HepG2 (cell line): Measurements from ENCODE around the gene LIFR. TPM values are rescaled to one million over a fixed set of nuclear protein-coding genes. Genes with fewer than 3 reads are reported as not detected.

Source experiments
- ARID5B ChIP-seq: IDR thresholded peaks from 2 replicates; pipeline ENCODE4 v1.4.0; 2020; ENCODE audit warnings: mild to moderate bottlenecking, missing genetic modification reagents
- ARNTL ChIP-seq: sonication (generic); formaldehyde crosslinking; IDR thresholded peaks from 2 replicates; pipeline ENCODE4 v1.4.0; 2020; ENCODE audit warnings: mild to moderate bottlenecking, missing genetic modification reagents
- ATF4 ChIP-seq, 2 experiments: fragments of 450-650 bp in 1 of 2; sonication (generic) in 1 of 2; formaldehyde crosslinking; IDR thresholded peaks; 2 replicates each; pipeline versions ENCODE4 v1.5.0 to v1.8.0; 2020 to 2022; ENCODE audit warnings: mild to moderate bottlenecking in 1 of 2, missing genetic modification reagents in 1 of 2
- CENPBD1 ChIP-seq: sonication (generic); formaldehyde crosslinking; IDR thresholded peaks from 2 replicates; pipeline ENCODE4 v1.8.0; 2022; ENCODE audit warnings: missing genetic modification reagents, low read depth, mild to moderate bottlenecking, borderline replicate concordance
- E2F2 ChIP-seq: sonication (generic); formaldehyde crosslinking; IDR thresholded peaks from 2 replicates; pipeline ENCODE4 v1.4.0; 2020; ENCODE audit warnings: missing genetic modification reagents, borderline replicate concordance
- KLF11 ChIP-seq: IDR thresholded peaks from 2 replicates; pipeline ENCODE4 v1.6.1; 2016; ENCODE audit warnings: missing compliant biosample characterization
- NCOA5 ChIP-seq: sonication (generic); formaldehyde crosslinking; IDR thresholded peaks from 2 replicates; pipeline ENCODE4 v1.4.0; 2020; ENCODE audit warnings: missing genetic modification reagents
- SCMH1 ChIP-seq: sonication (generic); formaldehyde crosslinking; IDR thresholded peaks from 2 replicates; pipeline ENCODE4 v1.9.0; 2021; ENCODE audit warnings: missing genetic modification reagents, mild to moderate bottlenecking, borderline replicate concordance
- SIN3A ChIP-seq: IDR thresholded peaks from 2 replicates; pipeline ENCODE4 v1.6.1; 2011; ENCODE audit warnings: low read depth, mild to moderate bottlenecking, control low read depth, low read length, borderline replicate concordance
- SMAD1 ChIP-seq: sonication (generic); formaldehyde crosslinking; IDR thresholded peaks from 2 replicates; pipeline ENCODE4 v1.4.0; 2020; ENCODE audit warnings: missing genetic modification reagents, low read depth, mild to moderate bottlenecking, borderline replicate concordance
- SYNCRIP ChIP-seq: fragments of 200-400 bp; formaldehyde crosslinking; IDR thresholded peaks from 2 replicates; pipeline ENCODE4 v1.6.1; 2018; ENCODE audit warnings: mild to moderate bottlenecking, low read depth, low read length; ENCODE audit not compliant: insufficient read depth
- WIZ ChIP-seq: sonication (generic); formaldehyde crosslinking; IDR thresholded peaks from 2 replicates; pipeline ENCODE4 v1.5.1; 2020; ENCODE audit warnings: mild to moderate bottlenecking, missing genetic modification reagents
- ZFP36 ChIP-seq: fragments of 150-350 bp; IDR thresholded peaks from 2 replicates; pipeline ENCODE4 v1.6.1; 2018; ENCODE audit warnings: borderline replicate concordance, low read length, low read depth; ENCODE audit not compliant: partially characterized antibody
- ZFX ChIP-seq: sonication (generic); formaldehyde crosslinking; IDR thresholded peaks from 2 replicates; pipeline ENCODE4 v1.4.0; 2020; ENCODE audit warnings: mild to moderate bottlenecking, low read depth, missing genetic modification reagents, moderate library complexity
- ZNF136 ChIP-seq: sonication (generic); formaldehyde crosslinking; IDR thresholded peaks from 2 replicates; pipeline ENCODE4 v1.8.1; 2022; ENCODE audit warnings: low read depth, mild to moderate bottlenecking, moderate library complexity, missing genetic modification reagents
- ZNF235 ChIP-seq: sonication (generic); formaldehyde crosslinking; IDR thresholded peaks from 2 replicates; pipeline ENCODE4 v1.8.1; 2023; ENCODE audit warnings: mild to moderate bottlenecking, missing genetic modification reagents, borderline replicate concordance
- ZNF503 ChIP-seq: sonication (generic); formaldehyde crosslinking; IDR thresholded peaks from 2 replicates; pipeline ENCODE4 v1.4.0; 2020; ENCODE audit warnings: missing genetic modification reagents
- ZNF589 ChIP-seq: sonication (generic); formaldehyde crosslinking; conservative IDR thresholded peaks from 2 replicates; pipeline ENCODE4 v1.8.0; 2022; ENCODE audit warnings: mild to moderate bottlenecking, moderate library complexity, missing genetic modification reagents
- ZNF652 ChIP-seq: IDR thresholded peaks from 2 replicates; pipeline ENCODE4 v1.6.1; 2016; ENCODE audit warnings: low read depth, borderline replicate concordance
- ZNF713 ChIP-seq: sonication (generic); formaldehyde crosslinking; IDR thresholded peaks from 2 replicates; pipeline ENCODE4 v1.4.0; 2020; ENCODE audit warnings: mild to moderate bottlenecking, missing genetic modification reagents
- ZNF724P ChIP-seq: sonication (generic); formaldehyde crosslinking; IDR thresholded peaks from 2 replicates; pipeline ENCODE4 v1.8.0; 2022; ENCODE audit warnings: missing genetic modification reagents, borderline replicate concordance
- polyA plus RNA-seq, 8 experiments: library from polyadenylated mRNA; depleted of rRNA in 3 of 8; stranded (reverse) in 7 of 8; unstranded in 1 of 8; fragments of >200 nt; fragmentation: Illumina TruSeq in 4 of 8; extraction: Trizol in 4 of 8; gene quantifications; 2 replicates each; pipeline versions ENCODE4 v1.2.1 to v1.2.3, GENCODE V29; 2011 to 2016; ENCODE audit warnings: low read depth in 4 of 8, missing spikeins in 1 of 8, mixed read lengths in 1 of 8; ENCODE audit not compliant: insufficient read depth in 1 of 8
- total RNA-seq, 5 experiments: library from RNA; depleted of rRNA; stranded (reverse); fragments of >200 nt; fragmentation: Illumina TruSeq; extraction: Trizol; gene quantifications; 2 replicates each; pipeline ENCODE4 v1.2.3, GENCODE V29; 2016; ENCODE audit warnings: low read depth in 1 of 5

LIFR gene
- total and polyA plus RNA-seq, 2 of the 13 experiments (the other 11 are each of a cell fraction or from before 2014, with no cell fraction given), result 6.3 to 25.2 TPM

GRCh38 chr5:38528162-38528703, 28.2 kb downstream of the LIFR start (continued):
- TF ChIP-seq WIZ (CRISPR knock-in tag) (no peak), ARNTL (CRISPR knock-in tag) (peak; percentile 61; the same call in 1 of the 2 replicates), SCMH1 (CRISPR knock-in tag) (no peak), ZNF503 (CRISPR knock-in tag) (peak; percentile 66), ZFX (CRISPR knock-in tag) (peak; percentile 45; the same call in 1 of the 2 replicates), ZNF652 (CRISPR knock-in tag) (peak; percentile 78), ZNF136 (0 out of 2 replicates have a peak, but pooled peaks have one; percentile 36), SMAD1 (CRISPR knock-in tag) (no peak), ZNF589 (CRISPR knock-in tag) (no peak), ZNF235 (CRISPR knock-in tag) (no peak), ZFP36 (no peak), SIN3A (no peak), SYNCRIP (no peak), ZNF724P (CRISPR knock-in tag) (no peak), ZNF713 (no peak), E2F2 (CRISPR knock-in tag) (no peak), KLF11 (CRISPR knock-in tag) (no peak), ATF4 (CRISPR knock-in tag; IDR thresholded peaks at IDR 0.05) (peak in 1 of 2 experiments; percentile 44; a peak in 1 of 4 replicates), NCOA5 (CRISPR knock-in tag) (no peak), ARID5B (CRISPR knock-in tag) (peak; percentile 81), CENPBD1 (CRISPR knock-in tag) (no peak)
